WTC11 (cell line): ENCODE data around the gene PTK6.

ENCODE experiments used
- ESRRA ChIP-seq: sonication (generic); formaldehyde crosslinking; IDR thresholded peaks from 2 replicates; pipeline ENCODE4 v1.8.1; 2022; ENCODE audit warnings: mild to moderate bottlenecking, missing genetic modification reagents, borderline replicate concordance
- MYBL2 ChIP-seq: sonication (generic); formaldehyde crosslinking; IDR thresholded peaks from 2 replicates; pipeline ENCODE4 v1.8.1; 2023; ENCODE audit warnings: mild to moderate bottlenecking, moderate library complexity, missing genetic modification reagents
- NFYB ChIP-seq: sonication (generic); formaldehyde crosslinking; conservative IDR thresholded peaks from 2 replicates; pipeline ENCODE4 v1.8.0; 2022; ENCODE audit warnings: low read depth, missing genetic modification reagents
- NR1H2 ChIP-seq: sonication (generic); formaldehyde crosslinking; IDR thresholded peaks from 2 replicates; pipeline ENCODE4 v1.9.0; 2021; ENCODE audit warnings: mild to moderate bottlenecking, moderate library complexity, missing genetic modification reagents
- NR2C2 ChIP-seq: sonication (generic); formaldehyde crosslinking; IDR thresholded peaks from 2 replicates; pipeline ENCODE4 v1.8.0; 2022; ENCODE audit warnings: mild to moderate bottlenecking, missing genetic modification reagents
- SMAD3 ChIP-seq: sonication (generic); formaldehyde crosslinking; IDR thresholded peaks from 2 replicates; pipeline ENCODE4 v1.8.0; 2022; ENCODE audit warnings: missing genetic modification reagents, mild to moderate bottlenecking, borderline replicate concordance
- SP1 ChIP-seq: sonication (generic); formaldehyde crosslinking; conservative IDR thresholded peaks from 2 replicates; pipeline ENCODE4 v1.8.1; 2022; ENCODE audit warnings: missing genetic modification reagents
- TF ChIP-seq, protein P1 (sequence below): sonication (generic); formaldehyde crosslinking; IDR thresholded peaks from 2 replicates; pipeline ENCODE4 v1.8.1; 2022; ENCODE audit warnings: mild to moderate bottlenecking, moderate library complexity, missing genetic modification reagents
- TF ChIP-seq, protein P2 (sequence below): fragments of 200-600 bp; IDR thresholded peaks from 2 replicates; pipeline ENCODE4 v1.8.0; 2022; ENCODE audit warnings: antibody characterized with exemption
- TF ChIP-seq, protein P3 (sequence below): sonication (generic); formaldehyde crosslinking; IDR thresholded peaks from 2 replicates; pipeline ENCODE4 v1.8.0; 2022; ENCODE audit warnings: mild to moderate bottlenecking, missing genetic modification reagents
- TF ChIP-seq, protein P4 (sequence below): sonication (generic); formaldehyde crosslinking; IDR thresholded peaks from 2 replicates; pipeline ENCODE4 v1.8.0; 2022; ENCODE audit warnings: missing genetic modification reagents
- TF ChIP-seq, protein P5 (sequence below): sonication (generic); formaldehyde crosslinking; IDR thresholded peaks from 2 replicates; pipeline ENCODE4 v1.8.1; 2023; ENCODE audit warnings: mild to moderate bottlenecking, missing genetic modification reagents

DNA sequence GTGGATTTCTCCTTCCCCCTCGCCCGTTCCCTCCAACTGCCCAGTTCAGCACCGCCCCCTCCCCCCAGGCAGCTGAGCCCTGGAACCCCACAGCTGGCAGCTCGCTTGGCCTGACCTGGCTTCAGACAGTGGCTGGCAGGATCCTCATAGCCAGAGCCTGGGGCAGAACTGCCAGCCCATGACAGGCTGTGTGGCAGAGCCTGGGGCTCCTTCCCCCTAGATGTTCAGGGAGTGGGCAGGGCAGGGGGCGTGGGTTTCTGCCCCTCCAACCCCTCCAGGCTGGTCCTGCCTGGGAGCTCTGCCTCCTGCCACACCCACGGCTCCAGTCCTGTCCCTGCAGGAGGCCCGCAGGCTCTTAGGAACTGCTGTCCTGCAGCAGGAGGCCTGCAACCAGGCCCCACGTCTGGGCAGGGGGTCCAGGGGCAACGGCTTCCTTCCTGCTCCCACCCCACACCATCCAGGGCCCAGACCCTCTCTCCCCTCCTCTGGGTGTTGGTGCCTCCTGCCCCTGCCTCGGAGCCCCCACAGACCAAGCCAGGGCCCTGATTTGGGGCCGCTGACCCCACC, 55.1 kb downstream of the PTK6 start:
- TF ChIP-seq NR1H2 (CRISPR knock-in tag), result no peak
- no peak for TF ChIP-seq MYBL2 (CRISPR knock-in tag)
- TF ChIP-seq, protein P1, sequence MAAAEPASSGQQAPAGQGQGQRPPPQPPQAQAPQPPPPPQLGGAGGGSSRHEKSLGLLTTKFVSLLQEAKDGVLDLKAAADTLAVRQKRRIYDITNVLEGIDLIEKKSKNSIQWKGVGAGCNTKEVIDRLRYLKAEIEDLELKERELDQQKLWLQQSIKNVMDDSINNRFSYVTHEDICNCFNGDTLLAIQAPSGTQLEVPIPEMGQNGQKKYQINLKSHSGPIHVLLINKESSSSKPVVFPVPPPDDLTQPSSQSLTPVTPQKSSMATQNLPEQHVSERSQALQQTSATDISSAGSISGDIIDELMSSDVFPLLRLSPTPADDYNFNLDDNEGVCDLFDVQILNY (CRISPR knock-in tag), result no peak
- TF ChIP-seq NR2C2, result no peak
- TF ChIP-seq, protein P2, sequence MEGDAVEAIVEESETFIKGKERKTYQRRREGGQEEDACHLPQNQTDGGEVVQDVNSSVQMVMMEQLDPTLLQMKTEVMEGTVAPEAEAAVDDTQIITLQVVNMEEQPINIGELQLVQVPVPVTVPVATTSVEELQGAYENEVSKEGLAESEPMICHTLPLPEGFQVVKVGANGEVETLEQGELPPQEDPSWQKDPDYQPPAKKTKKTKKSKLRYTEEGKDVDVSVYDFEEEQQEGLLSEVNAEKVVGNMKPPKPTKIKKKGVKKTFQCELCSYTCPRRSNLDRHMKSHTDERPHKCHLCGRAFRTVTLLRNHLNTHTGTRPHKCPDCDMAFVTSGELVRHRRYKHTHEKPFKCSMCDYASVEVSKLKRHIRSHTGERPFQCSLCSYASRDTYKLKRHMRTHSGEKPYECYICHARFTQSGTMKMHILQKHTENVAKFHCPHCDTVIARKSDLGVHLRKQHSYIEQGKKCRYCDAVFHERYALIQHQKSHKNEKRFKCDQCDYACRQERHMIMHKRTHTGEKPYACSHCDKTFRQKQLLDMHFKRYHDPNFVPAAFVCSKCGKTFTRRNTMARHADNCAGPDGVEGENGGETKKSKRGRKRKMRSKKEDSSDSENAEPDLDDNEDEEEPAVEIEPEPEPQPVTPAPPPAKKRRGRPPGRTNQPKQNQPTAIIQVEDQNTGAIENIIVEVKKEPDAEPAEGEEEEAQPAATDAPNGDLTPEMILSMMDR, result no peak
- TF ChIP-seq SP1 (CRISPR knock-in tag), result no peak
- TF ChIP-seq SMAD3 (CRISPR knock-in tag), result no peak
- no peak for TF ChIP-seq NFYB (CRISPR knock-in tag)
- TF ChIP-seq, protein P3, sequence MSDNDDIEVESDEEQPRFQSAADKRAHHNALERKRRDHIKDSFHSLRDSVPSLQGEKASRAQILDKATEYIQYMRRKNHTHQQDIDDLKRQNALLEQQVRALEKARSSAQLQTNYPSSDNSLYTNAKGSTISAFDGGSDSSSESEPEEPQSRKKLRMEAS (CRISPR knock-in tag), result no peak
- TF ChIP-seq, protein P4, sequence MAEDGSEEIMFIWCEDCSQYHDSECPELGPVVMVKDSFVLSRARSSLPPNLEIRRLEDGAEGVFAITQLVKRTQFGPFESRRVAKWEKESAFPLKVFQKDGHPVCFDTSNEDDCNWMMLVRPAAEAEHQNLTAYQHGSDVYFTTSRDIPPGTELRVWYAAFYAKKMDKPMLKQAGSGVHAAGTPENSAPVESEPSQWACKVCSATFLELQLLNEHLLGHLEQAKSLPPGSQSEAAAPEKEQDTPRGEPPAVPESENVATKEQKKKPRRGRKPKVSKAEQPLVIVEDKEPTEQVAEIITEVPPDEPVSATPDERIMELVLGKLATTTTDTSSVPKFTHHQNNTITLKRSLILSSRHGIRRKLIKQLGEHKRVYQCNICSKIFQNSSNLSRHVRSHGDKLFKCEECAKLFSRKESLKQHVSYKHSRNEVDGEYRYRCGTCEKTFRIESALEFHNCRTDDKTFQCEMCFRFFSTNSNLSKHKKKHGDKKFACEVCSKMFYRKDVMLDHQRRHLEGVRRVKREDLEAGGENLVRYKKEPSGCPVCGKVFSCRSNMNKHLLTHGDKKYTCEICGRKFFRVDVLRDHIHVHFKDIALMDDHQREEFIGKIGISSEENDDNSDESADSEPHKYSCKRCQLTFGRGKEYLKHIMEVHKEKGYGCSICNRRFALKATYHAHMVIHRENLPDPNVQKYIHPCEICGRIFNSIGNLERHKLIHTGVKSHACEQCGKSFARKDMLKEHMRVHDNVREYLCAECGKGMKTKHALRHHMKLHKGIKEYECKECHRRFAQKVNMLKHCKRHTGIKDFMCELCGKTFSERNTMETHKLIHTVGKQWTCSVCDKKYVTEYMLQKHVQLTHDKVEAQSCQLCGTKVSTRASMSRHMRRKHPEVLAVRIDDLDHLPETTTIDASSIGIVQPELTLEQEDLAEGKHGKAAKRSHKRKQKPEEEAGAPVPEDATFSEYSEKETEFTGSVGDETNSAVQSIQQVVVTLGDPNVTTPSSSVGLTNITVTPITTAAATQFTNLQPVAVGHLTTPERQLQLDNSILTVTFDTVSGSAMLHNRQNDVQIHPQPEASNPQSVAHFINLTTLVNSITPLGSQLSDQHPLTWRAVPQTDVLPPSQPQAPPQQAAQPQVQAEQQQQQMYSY (CRISPR knock-in tag), result no peak
- no peak for TF ChIP-seq ESRRA (CRISPR knock-in tag)
- TF ChIP-seq, protein P5, sequence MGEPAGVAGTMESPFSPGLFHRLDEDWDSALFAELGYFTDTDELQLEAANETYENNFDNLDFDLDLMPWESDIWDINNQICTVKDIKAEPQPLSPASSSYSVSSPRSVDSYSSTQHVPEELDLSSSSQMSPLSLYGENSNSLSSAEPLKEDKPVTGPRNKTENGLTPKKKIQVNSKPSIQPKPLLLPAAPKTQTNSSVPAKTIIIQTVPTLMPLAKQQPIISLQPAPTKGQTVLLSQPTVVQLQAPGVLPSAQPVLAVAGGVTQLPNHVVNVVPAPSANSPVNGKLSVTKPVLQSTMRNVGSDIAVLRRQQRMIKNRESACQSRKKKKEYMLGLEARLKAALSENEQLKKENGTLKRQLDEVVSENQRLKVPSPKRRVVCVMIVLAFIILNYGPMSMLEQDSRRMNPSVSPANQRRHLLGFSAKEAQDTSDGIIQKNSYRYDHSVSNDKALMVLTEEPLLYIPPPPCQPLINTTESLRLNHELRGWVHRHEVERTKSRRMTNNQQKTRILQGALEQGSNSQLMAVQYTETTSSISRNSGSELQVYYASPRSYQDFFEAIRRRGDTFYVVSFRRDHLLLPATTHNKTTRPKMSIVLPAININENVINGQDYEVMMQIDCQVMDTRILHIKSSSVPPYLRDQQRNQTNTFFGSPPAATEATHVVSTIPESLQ (CRISPR knock-in tag), result no peak
